Measurements from ENCODE around the gene USP16.

Gene USP16

GRCh38 chr21:29024474-29025327, at the start of gene USP16:
USP16 (plus strand) TSS chr21:29024668; CDS start chr21:29027914, 3,246 bp downstream.
- Histone ChIP-seq H2AFZ (ENCODE audit: low read depth) (peak within 1 kb of the TSS; percentile 79), H4K20me1 (ENCODE audit: insufficient read depth) (no peaks in the 10 kb centered on the region; the same call in 1 of the 2 replicates), H3K36me3 (ENCODE audit: insufficient read depth) (no peaks in the 10 kb centered on the region), H3K27ac (peak within 1 kb of the TSS; percentile 86), H3K9ac (peak within 1 kb of the TSS; percentile 75), H3K4me1 (ENCODE audit: low read depth, poor library complexity, severe bottlenecking) (peaks cover 21% of the 10 kb centered on the region), H3K27me3 (ENCODE audit: insufficient read depth, low read depth) (no peaks in the 10 kb centered on the region), H3K79me2 (ENCODE audit: insufficient read depth, low read depth) (peaks cover 43% of the 10 kb centered on the region), H3K4me3 (IDR thresholded peaks at IDR 0.05; ENCODE audit: insufficient read depth, low read depth, low read length) (no peak within 1 kb of the TSS), H3K4me2 (peak within 1 kb of the TSS; percentile 86)
- TF ChIP-seq CTCF (conservative IDR thresholded peaks at IDR 0.05; ENCODE audit: low read depth, low read length): no peak

DNA sequence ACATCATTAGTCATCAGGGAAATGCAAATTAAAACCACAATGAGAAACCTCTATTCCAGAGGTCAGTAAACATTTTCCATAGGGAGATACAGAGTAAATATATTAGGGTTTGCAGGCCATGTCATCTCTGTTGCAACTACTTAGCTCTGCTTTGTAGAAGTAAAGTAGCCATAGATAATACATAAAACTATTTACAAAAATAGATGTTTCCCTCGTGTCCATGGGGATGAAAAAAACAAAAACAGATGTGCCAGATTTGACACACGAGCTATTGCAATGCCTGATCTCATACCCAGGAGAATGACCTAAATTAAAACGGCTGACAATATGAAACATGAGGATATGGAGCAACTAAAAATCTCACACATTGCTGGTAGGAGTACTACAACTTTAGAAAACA, 49.1 kb upstream of the USP16 start:
- no peak overlapping the region for H3K27ac ChIP-seq
- H3K79me2 ChIP-seq (ENCODE audit: insufficient read depth, low read depth): no peaks in the 10 kb centered on the region
- no peaks in the 10 kb centered on the region for H3K4me1 ChIP-seq (ENCODE audit: low read depth, poor library complexity, severe bottlenecking)
- no peaks in the 10 kb centered on the region for H4K20me1 ChIP-seq (ENCODE audit: insufficient read depth)
- TF ChIP-seq CTCF (conservative IDR thresholded peaks at IDR 0.05; ENCODE audit: low read depth, low read length): no peak
- H3K4me3 ChIP-seq (IDR thresholded peaks at IDR 0.05; ENCODE audit: insufficient read depth, low read depth, low read length): no peak overlapping the region
- no peak overlapping the region for H3K9ac ChIP-seq
- H3K36me3 ChIP-seq (ENCODE audit: insufficient read depth): no peaks in the 10 kb centered on the region; the same call in 1 of the 2 replicates
- H3K27me3 ChIP-seq (ENCODE audit: insufficient read depth, low read depth): no peaks in the 10 kb centered on the region
- H3K4me2 ChIP-seq: no peak overlapping the region
- no peak overlapping the region for H2AFZ ChIP-seq (ENCODE audit: low read depth)

- Histone ChIP-seq H3K27ac (no peak overlapping the region), H2AFZ (ENCODE audit: low read depth) (no peak overlapping the region), H3K4me1 (ENCODE audit: low read depth, poor library complexity, severe bottlenecking) (no peaks in the 10 kb centered on the region), H3K27me3 (ENCODE audit: insufficient read depth, low read depth) (no peaks in the 10 kb centered on the region), H3K4me3 (IDR thresholded peaks at IDR 0.05; ENCODE audit: insufficient read depth, low read depth, low read length) (no peak overlapping the region), H4K20me1 (ENCODE audit: insufficient read depth) (no peaks in the 10 kb centered on the region), H3K4me2 (no peak overlapping the region), H3K36me3 (ENCODE audit: insufficient read depth) (peaks cover 4% of the 10 kb centered on the region; the same call in 1 of the 2 replicates), H3K9ac (no peak overlapping the region), H3K79me2 (ENCODE audit: insufficient read depth, low read depth) (no peaks in the 10 kb centered on the region)
- no peak for TF ChIP-seq CTCF (conservative IDR thresholded peaks at IDR 0.05; ENCODE audit: low read depth, low read length)
These were observed 45.4 kb upstream of the USP16 start for GRCh38 chr21:28979092-28979491.

DNA sequence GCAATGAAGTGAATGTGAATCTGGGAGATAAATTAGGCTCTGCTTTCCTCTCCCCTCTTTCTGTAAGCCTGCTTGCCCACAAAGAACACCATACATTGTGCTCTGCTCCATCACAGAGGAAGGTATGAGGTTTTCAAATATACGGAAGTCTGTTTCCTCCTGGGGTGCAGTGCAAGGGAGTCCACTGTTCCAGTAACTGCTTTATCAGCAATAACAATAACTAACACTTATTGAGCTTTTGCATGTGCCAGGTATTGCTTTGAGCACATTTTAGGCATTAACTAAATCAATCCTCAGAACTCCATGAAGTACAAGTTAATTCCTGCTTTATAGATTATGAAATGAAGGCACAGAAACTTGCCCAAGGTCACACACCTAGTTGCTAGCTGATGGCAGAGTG, 41.8 kb upstream of the USP16 start:
- H3K79me2 ChIP-seq (ENCODE audit: insufficient read depth, low read depth): peaks cover 4% of the 10 kb centered on the region; the same call in 1 of the 2 replicates
- peaks cover 4% of the 10 kb centered on the region; the same call in 1 of the 2 replicates for H3K36me3 ChIP-seq (ENCODE audit: insufficient read depth)
- H2AFZ ChIP-seq (ENCODE audit: low read depth): no peak overlapping the region
- TF ChIP-seq CTCF (conservative IDR thresholded peaks at IDR 0.05; ENCODE audit: low read depth, low read length): no peak
- no peaks in the 10 kb centered on the region for H3K4me1 ChIP-seq (ENCODE audit: low read depth, poor library complexity, severe bottlenecking)
- H3K27ac ChIP-seq: no peak overlapping the region
- H4K20me1 ChIP-seq (ENCODE audit: insufficient read depth): no peaks in the 10 kb centered on the region
- H3K9ac ChIP-seq: no peak overlapping the region
- no peaks in the 10 kb centered on the region for H3K27me3 ChIP-seq (ENCODE audit: insufficient read depth, low read depth)
- H3K4me3 ChIP-seq (IDR thresholded peaks at IDR 0.05; ENCODE audit: insufficient read depth, low read depth, low read length): no peak overlapping the region
- H3K4me2 ChIP-seq: no peak overlapping the region

Measured in KMS-11 (cell line).